T-cell (primary cell): Measurements from ENCODE around the gene DPEP1. TPM values are rescaled to one million over a fixed set of nuclear protein-coding genes. Genes with fewer than 3 reads are reported as not detected.

Experiments used
- ATAC-seq, 4 experiments: fragments of 200-7000 bp in 3 of 4; fragments of 150-1000 bp in 1 of 4; cut with Tn5 transposase; replicated peaks in 1 of 4; 1 replicate in 3 of 4; 2 replicates in 1 of 4; pipeline ENCODE4 v1.10.0; 2021; ENCODE audit warnings: moderate library complexity in 3 of 4, mild to moderate bottlenecking in 2 of 4, moderate number of reproducible peaks in 1 of 4
- CTCF ChIA-PET, 2 donors: fragments of 300-600 bp; sonication (Branson Sonifier 250); formaldehyde crosslinking; loops; one replicate each; lab custom pipeline; 2022; ENCODE audit warnings: antibody characterized with exemption in 2 of 2; lab: Charles Lee
- POLR2A ChIA-PET, 2 donors: fragments of 300-600 bp; sonication (Branson Sonifier 250); formaldehyde crosslinking; loops; one replicate each; lab custom pipeline; 2022; ENCODE audit warnings: antibody characterized with exemption in 2 of 2; lab: Charles Lee
- DNase-seq, 35 experiments: peaks; one replicate each; pipeline versions ENCODE4 v3.0.0 to v3.0.0-alpha.2; 2013 to 2023
- H3K27ac ChIP-seq: one replicate; pipeline ENCODE4 v1.5.1; 2013; ENCODE audit warnings: low read length
- H3K27me3 ChIP-seq, 2 experiments: replicated peaks in 1 of 2; 1 replicate in 1 of 2; 2 replicates in 1 of 2; pipeline versions ENCODE4 v1.6.1 to v1.7.0; 2013; ENCODE audit warnings: low read length in 1 of 2, mixed read lengths in 1 of 2; ENCODE audit not compliant: control insufficient read depth in 2 of 2, insufficient read depth in 2 of 2; ENCODE audit errors: extremely low read depth in 1 of 2
- H3K36me3 ChIP-seq, 2 donors: 1 replicate in 1 of 2; 2 replicates in 1 of 2; pipeline versions ENCODE4 v1.6.1 to v1.7.0; 2013; ENCODE audit warnings: low read length in 1 of 2; ENCODE audit not compliant: control insufficient read depth in 2 of 2, insufficient read depth in 1 of 2; ENCODE audit errors: extremely low read depth in 1 of 2
- H3K4me1 ChIP-seq, 2 experiments: 1 replicate in 1 of 2; 2 replicates in 1 of 2; pipeline versions ENCODE4 v1.6.1 to v1.7.0; 2013; ENCODE audit warnings: low read length in 2 of 2, mixed read lengths in 1 of 2; ENCODE audit not compliant: insufficient read depth in 2 of 2, control insufficient read depth in 1 of 2; ENCODE audit errors: extremely low read depth in 1 of 2
- H3K4me3 ChIP-seq, 2 donors: 1 replicate in 1 of 2; 2 replicates in 1 of 2; pipeline versions ENCODE4 v1.5.1 to v1.7.0; 2013; ENCODE audit warnings: mild to moderate bottlenecking in 2 of 2, low read length in 1 of 2, moderate library complexity in 1 of 2; ENCODE audit not compliant: control insufficient read depth in 1 of 2; ENCODE audit errors: extremely low read depth in 1 of 2
- H3K9me3 ChIP-seq: 2 replicates; pipeline ENCODE4 v1.7.0; 2013
- H3K27ac Mint-ChIP-seq, 2 donors: one replicate each; pipeline ENCODE4 v1.8.0; 2020 to 2021; ENCODE audit warnings: mild to moderate bottlenecking in 2 of 2, mixed read lengths in 2 of 2
- H3K27me3 Mint-ChIP-seq, 2 donors: one replicate each; pipeline ENCODE4 v1.8.0; 2021 to 2022; ENCODE audit warnings: mixed read lengths in 2 of 2
- H3K36me3 Mint-ChIP-seq: one replicate; pipeline ENCODE4 v1.8.0; 2021; ENCODE audit warnings: mixed read lengths
- H3K4me1 Mint-ChIP-seq, 3 donors: one replicate each; pipeline ENCODE4 v1.8.0; 2020 to 2022; ENCODE audit warnings: mixed read lengths in 3 of 3, mild to moderate bottlenecking in 1 of 3
- H3K4me3 Mint-ChIP-seq, 3 donors: one replicate each; pipeline ENCODE4 v1.8.0; 2020 to 2022; ENCODE audit warnings: mild to moderate bottlenecking in 3 of 3, mixed read lengths in 3 of 3, moderate library complexity in 3 of 3
- H3K9me3 Mint-ChIP-seq, 3 donors: one replicate each; pipeline ENCODE4 v1.8.0; 2020 to 2022; ENCODE audit warnings: mixed read lengths in 3 of 3
- WGBS: methylation state at CpG from one replicate; pipeline ENCODE4 v1.1.5; 2013; ENCODE audit warnings: missing lambda C conversion rate; ENCODE audit not compliant: insufficient coverage; 5-methylcytosine and 5-hydroxymethylcytosine counted together
- total RNA-seq, 35 experiments: library from RNA in 6 of 35; stranded (reverse) in 6 of 35; fragments of 120-200 nt in 1 of 35; gene quantifications; one replicate each; pipeline versions ENCODE4 v1.2.1 to v1.2.4 and lab custom pipeline; 2013 to 2026

Gene DPEP1
- total RNA-seq, 5 donors from 2014 or later (not counting 1 experiment from before 2014, with no cell fraction given) = 0.18 TPM; not detected in 4

- H3K4me3 Mint-ChIP-seq = no peak overlapping the region
- ATAC-seq (no peak), DNase-seq (no peak)
- Histone ChIP-seq H3K27ac (no peak overlapping the region), H3K36me3 (no peaks in the 10 kb centered on the region), H3K27me3 (no peaks in the 10 kb centered on the region), H3K4me1 (peaks cover 8 to 39% of the 10 kb centered on the region in 2 experiments), H3K4me3 (no peak overlapping the region), H3K9me3 (no peaks in the 10 kb centered on the region)
- H3K36me3 Mint-ChIP-seq = no peaks in the 10 kb centered on the region
- no peaks in the 10 kb centered on the region for H3K27me3 Mint-ChIP-seq
- POLR2A ChIA-PET = no interaction called here
- WGBS = 93% methylated on average over 13 of the region's 19 CpGs
- H3K4me1 Mint-ChIP-seq = peaks cover 16 to 28% (median 21%) of the 10 kb centered on the region in 3 donors
- no peak overlapping the region for H3K27ac Mint-ChIP-seq
- CTCF ChIA-PET = no interaction called here
- no peaks in the 10 kb centered on the region for H3K9me3 Mint-ChIP-seq
These were observed 16.3 kb upstream of the DPEP1 start for GRCh38 chr16:89596957-89597649.

GRCh38 chr16:89598199-89598598 is 15.2 kb upstream of the DPEP1 start:
- POLR2A ChIA-PET = no interaction called here

GRCh38 chr16:89599451-89599858 is 14.0 kb upstream of the DPEP1 start:
- Histone ChIP-seq H3K9me3 (no peaks in the 10 kb centered on the region), H3K36me3 (no peaks in the 10 kb centered on the region), H3K4me3 (no peak overlapping the region), H3K27ac (no peak overlapping the region), H3K27me3 (peaks cover 0 to 2% of the 10 kb centered on the region in 2 experiments), H3K4me1 (peaks cover 0 to 29% of the 10 kb centered on the region in 2 experiments)
- no peaks in the 10 kb centered on the region for H3K36me3 Mint-ChIP-seq
- ChIA-PET CTCF (no interaction called here), POLR2A (interaction anchor here in 1 of 2 donors (0.7 kb wide), 1 partner anchor 261 kb away, joined by 3 read pairs; no protein-coding TSS in a partner anchor)
- H3K27ac Mint-ChIP-seq = peak overlapping the region in 1 of 2 donors; percentile 22
- no peaks in the 10 kb centered on the region for H3K27me3 Mint-ChIP-seq
- H3K4me3 Mint-ChIP-seq = no peak overlapping the region
- H3K9me3 Mint-ChIP-seq = no peaks in the 10 kb centered on the region
- ATAC-seq (peak in 2 of 4 experiments; percentile 27 to 37), DNase-seq (peak in 7 of 35 experiments; percentile 14 to 52 (median 32))
- H3K4me1 Mint-ChIP-seq = peaks cover 14 to 26% (median 17%) of the 10 kb centered on the region in 3 donors
- WGBS = 10% methylated on average over 4 of the region's 8 CpGs

More at GRCh38 chr16:89598199-89598598, 15.2 kb upstream of the DPEP1 start:
- Histone ChIP-seq H3K27ac (no peak overlapping the region), H3K36me3 (no peaks in the 10 kb centered on the region), H3K4me1 (peaks cover 8 to 40% of the 10 kb centered on the region in 2 experiments), H3K9me3 (no peaks in the 10 kb centered on the region), H3K4me3 (no peak overlapping the region), H3K27me3 (peaks cover 0 to 2% of the 10 kb centered on the region in 2 experiments)
- H3K4me3 Mint-ChIP-seq = no peak overlapping the region
- DNase-seq = no peak
- no peak for ATAC-seq
- peaks cover 24 to 37% (median 29%) of the 10 kb centered on the region in 3 donors for H3K4me1 Mint-ChIP-seq
- CTCF ChIA-PET = no interaction called here
- no peak overlapping the region for H3K27ac Mint-ChIP-seq
- WGBS = no CpG with 5 or more reads among the region's 14 CpGs
- H3K36me3 Mint-ChIP-seq = no peaks in the 10 kb centered on the region
- no peaks in the 10 kb centered on the region for H3K9me3 Mint-ChIP-seq
- H3K27me3 Mint-ChIP-seq = no peaks in the 10 kb centered on the region

GRCh38 chr16:89599902-89600301 is 13.5 kb upstream of the DPEP1 start:
- H3K4me1 ChIP-seq = peaks cover 0 to 25% of the 10 kb centered on the region in 2 experiments
- no peak for DNase-seq
- no peak overlapping the region for H3K4me3 Mint-ChIP-seq
- ATAC-seq = no peak
- peaks cover 0 to 2% of the 10 kb centered on the region in 2 experiments for H3K27me3 ChIP-seq
- H3K27ac ChIP-seq = no peak overlapping the region
- no peaks in the 10 kb centered on the region for H3K36me3 ChIP-seq
- peaks cover 14 to 26% (median 17%) of the 10 kb centered on the region in 3 donors for H3K4me1 Mint-ChIP-seq
- CTCF ChIA-PET = interaction anchor here in 1 of 2 donors (0.6 kb wide), 1 partner anchor 308 kb away, joined by 7 read pairs; no protein-coding TSS in a partner anchor
- WGBS = 88% methylated on average over 8 of the region's 10 CpGs
- POLR2A ChIA-PET = interaction anchor here in 1 of 2 donors (0.7 kb wide), 1 partner anchor 261 kb away, joined by 3 read pairs; no protein-coding TSS in a partner anchor
- H3K27me3 Mint-ChIP-seq = no peaks in the 10 kb centered on the region
- no peaks in the 10 kb centered on the region for H3K9me3 ChIP-seq
- H3K36me3 Mint-ChIP-seq = no peaks in the 10 kb centered on the region
- H3K4me3 ChIP-seq = no peak overlapping the region
- H3K9me3 Mint-ChIP-seq = no peaks in the 10 kb centered on the region
- peak overlapping the region in 1 of 2 donors; percentile 5 for H3K27ac Mint-ChIP-seq

GRCh38 chr16:89600427-89600826 is 13.0 kb upstream of the DPEP1 start:
- H3K4me1 Mint-ChIP-seq = peaks cover 14 to 26% (median 17%) of the 10 kb centered on the region in 3 donors
- H3K9me3 Mint-ChIP-seq = no peaks in the 10 kb centered on the region
- H3K4me3 ChIP-seq = no peak overlapping the region
- CTCF ChIA-PET = interaction anchor here in 1 of 2 donors (0.6 kb wide), 1 partner anchor 308 kb away, joined by 7 read pairs; no protein-coding TSS in a partner anchor
- H3K27ac Mint-ChIP-seq = peak overlapping the region in 1 of 2 donors; percentile 5
- peaks cover 0 to 2% of the 10 kb centered on the region in 2 experiments for H3K27me3 ChIP-seq
- H3K4me3 Mint-ChIP-seq = no peak overlapping the region
- no peaks in the 10 kb centered on the region for H3K36me3 ChIP-seq
- POLR2A ChIA-PET = interaction anchor here in 1 of 2 donors (0.7 kb wide), 1 partner anchor 262 kb away, joined by 3 read pairs; no protein-coding TSS in a partner anchor
- peaks cover 0 to 23% of the 10 kb centered on the region in 2 experiments for H3K4me1 ChIP-seq
- no peaks in the 10 kb centered on the region for H3K36me3 Mint-ChIP-seq
- no peaks in the 10 kb centered on the region for H3K9me3 ChIP-seq
- no peak for DNase-seq
- H3K27me3 Mint-ChIP-seq = no peaks in the 10 kb centered on the region
- ATAC-seq = no peak
- no peak overlapping the region for H3K27ac ChIP-seq
- 85% methylated on average over 12 of the region's 12 CpGs for WGBS

GRCh38 chr16:89600956-89601355 is 12.5 kb upstream of the DPEP1 start:
- ChIA-PET POLR2A (no interaction called here), CTCF (no interaction called here)
- Mint-ChIP-seq H3K9me3 (no peaks in the 10 kb centered on the region), H3K4me3 (no peak overlapping the region), H3K36me3 (no peaks in the 10 kb centered on the region), H3K4me1 (peaks cover 14 to 22% (median 17%) of the 10 kb centered on the region in 3 donors), H3K27me3 (no peaks in the 10 kb centered on the region), H3K27ac (no peak overlapping the region)
- no peak overlapping the region for H3K4me3 ChIP-seq
- peaks cover 0 to 23% of the 10 kb centered on the region in 2 experiments for H3K4me1 ChIP-seq
- ATAC-seq = no peak
- H3K36me3 ChIP-seq = no peaks in the 10 kb centered on the region
- H3K27me3 ChIP-seq = peaks cover 0 to 2% of the 10 kb centered on the region in 2 experiments
- no peak overlapping the region for H3K27ac ChIP-seq
- 94% methylated on average over 3 of the region's 8 CpGs for WGBS
- no peak for DNase-seq
- no peaks in the 10 kb centered on the region for H3K9me3 ChIP-seq
